HG03280 (cell line): ENCODE measurements around the gene LILRB2.
"Not testable (repeated sequence)": the region's sequence is repeated elsewhere in the genome, so short reads cannot be mapped to it uniquely, and the experiment has no call there.

Source experiments
- ATAC-seq: cut with Tn5 transposase; IDR thresholded peaks from one replicate; pipeline ENCODE4 v1.9.1; 2021; ENCODE audit warnings: mild to moderate bottlenecking, moderate library complexity; ENCODE audit not compliant: unreplicated experiment

LILRB2 gene

DNA sequence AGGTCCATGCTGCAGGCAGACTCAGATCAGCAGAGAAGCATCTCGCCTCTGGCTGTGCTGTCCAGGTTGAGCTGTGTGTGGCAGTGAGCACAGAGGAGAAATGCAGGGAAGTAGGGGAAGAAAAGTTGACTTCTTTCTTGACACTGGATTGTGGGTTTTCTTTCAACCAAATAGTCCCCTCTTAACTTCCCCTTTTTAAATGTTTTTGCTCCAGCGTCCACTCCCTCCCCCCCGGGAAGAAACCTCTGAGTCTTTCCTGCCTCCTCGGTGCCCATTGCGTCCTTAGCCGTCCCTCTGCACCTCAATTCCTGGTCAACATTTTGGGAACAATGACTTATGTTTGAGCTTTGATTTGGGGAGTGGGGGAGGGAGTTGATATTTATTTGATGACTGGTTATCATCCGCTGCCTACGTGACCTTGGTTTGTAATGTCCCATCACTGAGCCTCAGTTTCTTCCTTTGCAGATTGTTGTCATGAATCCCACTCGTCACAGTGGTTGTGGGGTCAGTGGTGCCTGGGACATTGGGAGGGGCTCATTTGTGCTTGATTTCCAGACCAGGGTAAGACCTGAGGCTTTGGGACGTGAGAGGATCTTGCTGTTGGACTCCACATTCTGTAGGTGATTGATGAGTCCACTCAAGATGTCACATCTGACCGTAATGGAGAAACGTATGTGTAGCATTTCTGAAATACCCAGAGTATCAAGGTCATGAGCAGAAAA, at the start of gene LILRB2:
LILRB2 (minus strand) TSS at position 104 of the 722 bp plus-strand sequence. CDS start 614 bp downstream, outside the sequence.
- ATAC-seq: no peak

- ATAC-seq: no peak
These were observed 48.7 kb upstream of the LILRB2 start for GRCh38 chr19:54329476-54330165.

DNA sequence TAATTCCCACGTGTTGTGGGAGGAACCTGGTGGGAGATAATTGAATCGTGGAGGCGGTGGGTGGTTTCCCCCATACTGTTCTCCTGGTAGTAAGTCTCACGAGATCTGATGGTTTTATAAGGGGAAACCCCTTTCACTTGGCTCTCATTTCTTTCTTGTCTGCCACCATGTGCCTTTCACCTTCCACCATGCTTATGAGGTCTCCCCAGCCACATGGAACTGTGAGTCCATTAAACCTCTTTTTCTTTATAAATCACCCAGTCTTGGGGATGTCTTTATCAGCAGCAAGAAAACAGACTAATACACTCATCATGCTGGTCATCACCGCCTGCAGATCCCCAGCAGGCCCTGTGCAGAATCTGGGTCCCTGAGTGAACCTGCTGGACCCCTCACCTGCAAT, 47.9 kb upstream of the LILRB2 start:
- not testable (repeated sequence) for ATAC-seq

DNA sequence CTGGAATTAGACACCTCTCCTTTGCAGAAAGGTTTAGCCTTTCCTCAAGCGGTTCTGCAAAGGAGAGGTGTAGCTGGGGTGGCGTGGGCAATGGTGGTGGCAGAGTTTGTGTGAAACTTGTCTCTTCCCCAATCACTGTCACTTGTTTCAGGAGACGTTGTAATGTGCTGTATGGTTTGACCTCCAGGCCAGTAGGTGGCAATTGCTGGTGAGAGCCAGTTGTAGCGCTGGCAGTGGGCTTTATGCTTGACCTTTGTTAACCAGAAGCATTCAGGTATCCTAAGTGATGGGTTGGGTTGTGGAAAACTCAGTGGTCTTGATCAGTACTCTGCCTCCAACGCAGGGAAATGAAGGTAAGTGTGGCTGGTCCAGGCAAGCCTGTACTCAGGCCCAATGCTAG, 44.7 kb upstream of the LILRB2 start:
- no peak for ATAC-seq

DNA sequence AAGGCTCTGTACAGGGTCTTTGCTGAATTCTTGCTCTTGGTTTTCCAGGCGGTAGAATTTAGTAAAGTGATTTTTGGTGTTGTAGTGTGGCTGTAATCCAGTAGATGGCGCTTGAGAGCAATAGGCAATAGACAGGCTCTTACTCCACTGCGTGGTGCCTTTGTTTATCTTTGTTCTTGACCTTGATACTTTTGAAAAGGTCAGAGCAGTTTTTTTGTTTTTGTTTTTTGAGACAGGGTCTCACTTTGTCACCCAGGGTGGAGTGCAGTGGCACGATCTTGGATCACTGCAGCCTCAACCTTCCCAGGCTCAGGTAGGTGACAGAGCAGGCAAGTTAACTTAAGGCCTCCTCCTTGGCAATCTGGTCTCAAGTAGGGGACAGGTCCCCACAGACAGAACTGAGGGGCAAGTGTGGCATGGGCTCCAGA, 44.3 kb upstream of the LILRB2 start:
- ATAC-seq: no peak

DNA sequence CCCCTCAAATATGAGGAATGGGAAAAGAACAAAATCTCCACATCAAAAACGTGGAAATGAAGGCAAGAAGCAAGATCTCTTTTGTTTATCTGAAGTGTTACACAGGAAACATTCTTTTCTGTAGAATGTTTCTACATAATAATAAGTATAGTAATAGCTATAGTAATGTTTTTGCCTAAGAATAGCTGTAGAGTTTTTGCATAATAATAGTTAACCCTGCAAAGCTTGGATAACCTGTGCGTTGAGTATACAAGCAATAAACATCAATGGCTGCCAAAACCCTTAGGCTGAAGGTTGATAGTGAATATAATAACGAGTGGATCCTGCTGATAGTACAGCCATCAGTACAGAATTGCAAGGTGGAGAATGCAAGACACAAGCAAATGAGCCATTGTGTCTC, 43.2 kb upstream of the LILRB2 start:
- no peak for ATAC-seq

GRCh38 chr19:54322934-54323333, 42.0 kb upstream of the LILRB2 start:
- ATAC-seq: not testable (repeated sequence)

DNA sequence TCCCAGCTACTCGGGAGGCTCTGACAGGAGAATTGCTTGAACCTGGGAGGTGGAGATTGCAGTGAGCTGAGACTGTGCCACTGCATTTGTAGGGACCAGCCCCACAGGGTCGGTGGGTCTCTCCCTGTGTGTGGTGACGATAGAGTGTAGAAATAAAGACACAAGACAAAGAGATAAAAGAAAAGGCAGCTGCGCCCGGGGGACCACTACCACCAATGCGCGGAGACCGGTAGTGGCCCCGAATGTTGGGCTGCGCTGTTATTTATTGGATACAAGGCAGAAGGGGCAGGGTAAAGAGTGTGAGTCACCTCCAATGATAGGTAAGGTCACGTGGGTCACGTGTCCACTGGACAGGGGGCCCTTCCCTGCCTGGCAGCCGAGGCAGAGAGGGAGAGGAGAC, 41.4 kb upstream of the LILRB2 start:
- not testable (repeated sequence) for ATAC-seq

DNA sequence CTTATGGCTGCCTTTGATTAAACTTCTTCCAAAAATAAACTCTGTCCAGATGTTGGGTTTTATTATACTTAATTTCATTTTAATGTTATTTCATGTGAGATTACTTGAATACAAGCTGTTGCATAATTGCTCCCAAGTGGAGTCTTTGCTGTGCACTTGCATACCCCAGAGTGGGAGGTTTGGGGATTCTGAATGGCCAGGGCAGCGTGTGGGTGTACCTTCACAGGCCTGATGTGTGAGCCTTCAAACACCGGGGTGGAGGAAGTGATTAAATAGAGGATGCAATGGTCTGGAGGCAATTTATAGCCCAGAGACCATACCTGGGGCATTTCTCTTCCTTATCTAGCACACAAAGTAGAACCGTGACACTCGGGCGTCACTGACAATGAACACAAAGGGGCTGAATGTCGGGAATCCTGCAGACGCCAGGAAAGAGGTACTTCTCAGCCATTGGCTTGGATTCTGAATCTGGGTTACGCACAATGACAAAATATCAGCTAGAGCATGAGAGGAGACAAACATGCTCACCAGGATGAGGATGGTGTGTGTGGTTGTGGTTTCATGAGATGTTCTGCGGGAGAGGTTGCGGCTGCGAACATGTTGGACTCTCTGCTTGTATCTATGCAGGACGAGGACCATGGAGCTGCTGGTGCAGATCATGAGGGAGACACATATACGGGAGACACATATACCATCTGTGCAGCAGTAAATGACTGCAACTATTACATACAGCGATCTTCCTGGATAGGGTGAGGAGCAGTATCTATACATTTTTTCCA, 39.2 kb upstream of the LILRB2 start:
- ATAC-seq: no peak

DNA sequence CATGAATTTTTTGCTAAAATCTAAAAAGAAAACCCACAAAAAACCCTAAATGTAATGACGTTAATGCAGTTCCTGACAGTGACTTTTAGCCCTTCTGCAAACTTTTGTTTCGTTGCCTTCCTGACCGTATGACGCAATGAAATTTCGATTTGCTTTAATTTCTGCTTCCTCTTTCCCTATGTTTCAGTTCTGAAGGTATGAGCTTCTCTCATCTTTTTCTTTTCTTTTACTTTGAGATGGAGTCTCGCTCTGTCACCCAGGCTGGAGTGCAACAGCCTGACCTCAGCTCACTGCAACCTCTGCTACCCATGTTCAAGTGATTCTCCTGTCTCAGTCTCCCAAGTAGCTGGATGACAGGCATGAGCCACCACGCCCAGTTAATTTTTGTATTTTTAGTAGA, 38.1 kb upstream of the LILRB2 start:
- ATAC-seq: no peak

- no peak for ATAC-seq
These were observed 37.0 kb upstream of the LILRB2 start for GRCh38 chr19:54317965-54318240.

DNA sequence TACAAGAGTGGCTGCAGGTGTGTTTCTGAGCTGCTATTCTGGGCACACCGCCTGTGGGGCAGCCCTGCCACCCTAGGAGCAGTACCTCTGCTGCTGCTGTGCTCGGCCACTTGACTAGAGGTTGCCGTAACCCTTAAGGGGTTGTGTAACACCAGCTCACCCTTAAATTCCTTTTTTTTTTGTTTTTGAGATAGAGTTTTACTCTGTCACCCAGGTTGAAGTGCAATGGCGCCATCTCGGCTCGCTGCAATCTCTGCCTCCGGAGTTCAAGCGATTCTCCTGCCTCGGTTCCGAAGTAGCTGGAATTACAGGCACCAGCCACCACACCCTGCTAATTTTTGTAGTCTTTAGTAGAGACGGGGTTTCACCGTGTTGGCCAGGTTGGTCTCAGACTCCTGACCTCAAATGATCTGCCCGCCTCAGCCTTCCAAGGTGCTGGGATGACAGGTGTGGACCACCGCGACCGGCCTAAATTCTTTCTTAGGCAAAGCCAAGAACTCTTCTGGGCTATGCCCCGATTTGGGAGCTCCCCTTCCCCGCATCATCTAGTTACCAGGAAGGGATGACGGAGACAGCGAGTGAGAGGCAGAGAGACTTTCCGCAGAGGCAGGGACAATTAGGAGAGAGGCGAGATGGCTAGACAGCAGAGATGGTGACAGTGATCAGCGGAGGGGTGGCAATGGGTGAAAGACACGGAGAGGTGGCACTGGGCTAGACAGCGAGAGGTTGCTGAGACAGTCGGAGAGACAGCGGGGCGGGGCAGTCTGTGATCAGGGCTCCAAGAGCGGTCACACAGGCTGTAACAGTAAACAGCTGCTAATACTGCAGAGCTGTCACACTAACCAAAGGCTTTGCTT, 36.4 kb upstream of the LILRB2 start:
- ATAC-seq: no peak

GRCh38 chr19:54316746-54317107, 35.8 kb upstream of the LILRB2 start:
- ATAC-seq: no peak

GRCh38 chr19:54315956-54316355, 35.0 kb upstream of the LILRB2 start:
- no peak for ATAC-seq

DNA sequence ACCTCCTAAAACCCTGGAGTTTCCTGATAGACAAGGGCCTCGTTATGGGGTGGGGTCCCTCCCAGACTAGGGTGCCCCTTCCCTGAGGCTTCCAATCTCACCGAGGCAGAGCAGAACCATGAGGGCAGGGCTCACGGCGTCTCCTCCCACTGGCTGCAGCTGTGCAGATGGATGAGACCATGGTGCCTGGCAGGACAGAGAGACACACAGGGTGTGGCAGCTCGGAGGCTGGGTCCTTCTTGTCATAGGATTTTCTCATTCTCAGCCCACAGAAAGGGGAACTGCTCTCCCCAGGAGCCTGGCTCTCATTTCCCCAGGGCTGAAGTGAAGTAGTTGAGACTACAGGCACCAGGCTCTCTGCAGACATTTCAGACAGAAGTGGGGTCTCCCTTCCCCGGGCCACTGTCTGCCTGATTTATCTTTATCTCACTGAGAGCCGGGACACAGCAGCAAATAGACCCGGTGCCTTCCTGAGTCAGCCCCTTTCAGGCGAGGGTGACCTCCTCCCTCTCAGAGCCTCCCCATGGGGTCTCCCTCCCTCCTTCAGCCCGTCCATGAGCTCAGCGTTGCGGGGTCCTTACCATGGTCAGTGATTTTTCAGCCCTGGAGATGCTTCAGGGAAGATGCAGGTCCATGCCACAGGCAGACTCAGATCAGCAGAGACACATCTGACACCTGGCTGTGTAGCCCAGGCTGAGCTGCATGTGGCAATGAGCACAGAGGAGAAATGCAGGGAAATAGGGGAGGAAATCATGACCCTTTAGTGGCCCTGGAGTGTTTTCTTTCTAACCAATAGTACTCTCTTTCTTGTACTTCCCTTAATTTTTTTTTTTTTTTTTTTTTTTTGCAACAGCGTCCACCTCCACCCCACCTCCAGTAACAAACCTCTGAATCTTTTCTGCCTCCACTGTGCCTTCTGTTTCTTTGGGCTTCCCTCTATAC, 31.8 kb upstream of the LILRB2 start, which contains the start of gene LILRA5:
LILRA5 (minus strand) TSS at position 731 of the 942 bp plus-strand sequence; CDS start at position 584, 147 bp downstream.
- no peak for ATAC-seq

- no peak for ATAC-seq
These were observed 31.1 kb upstream of the LILRB2 start for GRCh38 chr19:54312011-54312410.

DNA sequence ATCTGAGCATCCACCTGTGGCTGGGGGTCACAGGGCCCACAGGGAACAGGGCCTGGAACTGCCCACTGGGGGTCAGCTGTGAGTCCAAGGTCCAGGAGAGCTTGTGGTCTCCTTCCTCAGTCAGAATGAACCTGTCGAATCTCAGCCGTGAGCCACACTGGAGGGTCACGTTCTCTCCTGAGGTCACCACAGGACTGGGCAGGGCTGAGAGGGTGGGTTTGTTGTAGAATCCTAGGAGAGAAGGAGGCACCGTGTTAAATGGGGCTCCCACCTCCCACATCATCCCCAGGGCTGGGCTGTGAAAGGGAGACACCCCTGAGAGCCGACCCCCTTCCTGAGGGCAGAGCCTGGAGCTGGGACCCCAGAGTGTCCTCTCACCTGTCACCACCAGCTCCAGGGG, 30.6 kb upstream of the LILRB2 start:
- ATAC-seq: no peak

- no peak for ATAC-seq
These were observed 29.6 kb upstream of the LILRB2 start for GRCh38 chr19:54310543-54310942.

- ATAC-seq: no peak
These were observed 28.9 kb upstream of the LILRB2 start for GRCh38 chr19:54309811-54310210.
